GM10266 (cell line): ENCODE data around the gene HENMT1.
"Not testable (repeated sequence)": the region's sequence is repeated elsewhere in the genome, so short reads cannot be mapped to it uniquely, and the experiment has no call there.

Experiments used
- DNase-seq: peaks from one replicate; pipeline ENCODE4 v3.0.0; 2012; ENCODE audit errors: extremely low spot score
- TF ChIP-seq, protein P1 (sequence below): IDR thresholded peaks from 2 replicates; pipeline ENCODE4 v1.5.1; 2012; ENCODE audit warnings: mild to moderate bottlenecking, low read depth; ENCODE audit not compliant: control insufficient read depth, insufficient read depth; ENCODE audit errors: missing control alignments

Gene HENMT1

DNA sequence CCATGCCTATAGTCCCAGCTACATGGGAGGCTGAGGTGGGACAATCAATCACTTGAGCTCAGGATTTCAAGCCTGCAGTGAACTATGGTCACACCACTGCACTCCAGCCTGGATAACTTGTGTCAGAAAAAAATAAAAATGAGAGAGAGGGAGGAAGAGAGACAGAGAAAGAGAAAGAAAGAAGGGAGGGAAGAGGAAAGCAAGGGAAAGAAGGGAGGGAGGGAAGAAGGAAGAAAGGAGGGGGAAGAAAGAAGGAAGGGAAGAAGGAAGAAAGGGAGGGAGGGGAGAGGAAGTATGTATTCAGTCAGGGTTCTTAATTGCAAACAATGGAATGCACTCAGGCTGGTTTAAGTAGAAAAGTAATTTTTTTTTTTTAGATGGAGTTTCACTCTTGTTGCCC, 7.9 kb upstream of the HENMT1 start:
- no peak for DNase-seq
- TF ChIP-seq, protein P1, sequence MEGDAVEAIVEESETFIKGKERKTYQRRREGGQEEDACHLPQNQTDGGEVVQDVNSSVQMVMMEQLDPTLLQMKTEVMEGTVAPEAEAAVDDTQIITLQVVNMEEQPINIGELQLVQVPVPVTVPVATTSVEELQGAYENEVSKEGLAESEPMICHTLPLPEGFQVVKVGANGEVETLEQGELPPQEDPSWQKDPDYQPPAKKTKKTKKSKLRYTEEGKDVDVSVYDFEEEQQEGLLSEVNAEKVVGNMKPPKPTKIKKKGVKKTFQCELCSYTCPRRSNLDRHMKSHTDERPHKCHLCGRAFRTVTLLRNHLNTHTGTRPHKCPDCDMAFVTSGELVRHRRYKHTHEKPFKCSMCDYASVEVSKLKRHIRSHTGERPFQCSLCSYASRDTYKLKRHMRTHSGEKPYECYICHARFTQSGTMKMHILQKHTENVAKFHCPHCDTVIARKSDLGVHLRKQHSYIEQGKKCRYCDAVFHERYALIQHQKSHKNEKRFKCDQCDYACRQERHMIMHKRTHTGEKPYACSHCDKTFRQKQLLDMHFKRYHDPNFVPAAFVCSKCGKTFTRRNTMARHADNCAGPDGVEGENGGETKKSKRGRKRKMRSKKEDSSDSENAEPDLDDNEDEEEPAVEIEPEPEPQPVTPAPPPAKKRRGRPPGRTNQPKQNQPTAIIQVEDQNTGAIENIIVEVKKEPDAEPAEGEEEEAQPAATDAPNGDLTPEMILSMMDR = no peak

DNA sequence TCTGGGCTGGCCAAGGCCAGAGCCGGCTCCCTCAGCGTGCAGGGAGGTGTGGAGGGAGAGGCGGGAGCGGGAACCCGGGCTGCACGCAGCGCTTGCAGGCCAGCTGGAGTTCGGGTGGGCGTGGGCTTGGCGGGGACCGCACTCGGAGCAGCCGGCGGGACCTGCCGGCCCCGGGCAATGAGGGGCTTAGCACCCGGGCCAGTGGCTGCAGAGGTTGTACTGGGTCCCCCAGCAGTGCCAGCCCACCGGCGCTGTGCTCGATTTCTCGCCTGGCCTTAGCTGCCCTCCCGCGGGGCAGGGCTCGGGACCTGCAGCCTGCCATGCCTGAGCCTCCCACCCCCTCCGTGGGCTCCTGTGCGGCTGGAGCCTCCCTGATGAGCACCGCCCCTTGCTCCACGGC, 6.5 kb upstream of the HENMT1 start:
- DNase-seq = not testable (repeated sequence)

DNA sequence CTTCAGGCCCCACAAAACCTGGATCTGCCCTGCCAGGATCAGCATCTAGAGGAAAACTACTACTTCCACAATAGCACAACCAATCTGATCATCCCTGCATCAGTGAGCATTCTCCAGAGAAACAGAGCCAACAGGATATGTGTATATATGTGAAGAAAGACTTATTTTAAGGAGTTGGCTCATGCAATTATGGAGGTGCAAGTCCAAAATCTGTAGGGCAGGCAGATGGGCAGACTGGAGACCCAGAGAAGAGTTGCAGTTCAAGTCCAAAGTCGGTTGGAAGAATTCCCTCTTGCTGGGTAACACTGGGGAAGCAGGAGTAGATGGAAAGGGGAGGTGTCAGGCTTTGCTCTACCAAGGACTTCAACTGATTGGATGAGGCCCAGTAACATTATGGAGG, 4.9 kb upstream of the HENMT1 start:
- TF ChIP-seq, protein P1 = no peak
- DNase-seq = no peak

DNA sequence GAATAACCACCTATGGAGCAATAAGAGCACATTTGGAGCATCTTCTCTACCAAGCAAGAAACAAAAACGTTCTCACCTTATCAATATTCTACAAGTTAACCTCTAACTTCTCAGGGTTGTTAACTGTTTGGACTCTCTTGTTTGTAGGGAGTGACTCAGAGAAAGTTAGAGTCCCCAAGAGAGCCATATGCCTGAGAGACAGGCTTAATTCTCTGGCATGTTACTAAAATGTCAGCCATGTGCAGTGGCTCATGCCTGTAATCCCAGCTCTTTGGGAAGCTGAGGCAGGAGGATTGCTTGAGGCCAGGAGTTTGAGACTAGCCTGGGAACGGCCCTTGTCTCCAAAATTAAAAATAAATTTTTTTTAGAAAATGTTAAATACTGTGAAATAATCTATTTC, 4.2 kb upstream of the HENMT1 start:
- TF ChIP-seq, protein P1 = no peak
- no peak for DNase-seq

DNA sequence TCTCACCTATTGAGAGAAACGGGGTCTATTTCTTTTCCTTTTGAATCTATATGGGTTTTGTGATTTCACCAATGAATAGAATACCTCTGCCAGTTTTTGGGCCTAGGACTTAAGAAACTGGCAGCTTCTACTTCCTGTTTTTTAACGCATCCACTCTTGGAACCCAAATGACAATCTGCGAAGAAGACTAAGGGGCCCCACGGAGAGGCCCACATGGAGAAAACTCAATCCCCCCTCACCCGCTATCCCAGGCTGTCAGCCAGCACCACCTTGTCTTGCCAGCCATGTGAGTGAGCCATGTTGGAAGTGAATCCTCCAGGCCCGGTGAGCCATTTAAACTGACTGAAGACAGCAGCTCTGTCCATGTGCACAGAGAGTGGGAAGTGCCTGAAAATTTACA, 3.6 kb upstream of the HENMT1 start:
- DNase-seq = no peak
- TF ChIP-seq, protein P1 = no peak

DNA sequence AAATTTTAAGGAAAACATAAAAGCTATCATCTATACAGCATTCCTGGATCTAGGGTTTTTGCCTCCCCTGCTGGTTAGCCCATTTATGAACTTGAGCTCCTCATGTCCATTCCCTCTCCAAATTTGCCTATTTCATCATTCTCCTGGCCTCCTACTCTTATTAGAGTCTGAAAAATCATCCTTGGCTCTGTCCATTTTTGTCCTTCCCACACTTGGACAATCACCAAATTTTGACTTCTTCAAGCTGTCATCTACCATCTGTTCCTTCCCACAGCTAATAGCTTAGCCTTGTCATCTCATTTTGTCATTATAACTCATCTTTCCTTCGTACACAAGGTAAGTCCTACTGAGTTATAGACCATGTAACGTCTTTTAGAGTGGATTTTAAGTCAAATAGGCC, 2.2 kb upstream of the HENMT1 start:
- TF ChIP-seq, protein P1 = no peak
- no peak for DNase-seq

DNA sequence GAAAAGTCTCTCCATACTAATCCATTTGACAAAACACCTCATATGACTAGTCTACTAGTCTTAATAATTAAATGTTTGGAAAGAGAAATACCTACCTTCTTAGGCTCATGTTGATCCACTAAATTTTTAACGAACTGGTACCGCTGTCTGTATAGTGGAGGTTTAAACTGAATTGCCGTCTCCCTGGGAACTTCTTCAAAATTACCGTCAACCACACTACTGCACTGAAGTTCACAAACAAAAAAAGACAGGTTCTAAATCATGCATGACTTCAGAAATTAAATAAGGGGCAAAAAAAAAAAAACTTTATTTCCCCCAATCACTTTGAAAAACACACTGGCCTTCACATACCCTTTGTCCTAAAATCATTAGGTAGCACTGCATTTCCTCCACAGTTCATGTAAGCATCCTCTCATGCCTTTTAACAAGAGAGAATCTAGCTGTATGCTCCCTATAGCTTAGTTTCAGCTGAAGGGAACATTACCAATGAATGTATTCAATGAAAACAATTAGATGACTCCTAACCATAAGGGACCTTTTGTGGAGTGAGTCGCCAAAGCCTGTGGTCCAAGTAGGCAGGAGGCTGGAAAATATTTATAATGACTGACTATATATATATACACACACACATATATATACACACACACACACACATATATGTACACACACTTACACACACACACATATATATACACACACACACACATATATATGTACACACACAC, 3.4 kb downstream of the HENMT1 start:
- TF ChIP-seq, protein P1 = no peak
- no peak for DNase-seq
